HG03025 (cell line): Measurements from ENCODE around the gene METTL15.
A peak's percentile ranks its signal among the peaks of the same experiment; 100 is the strongest.
"Not testable (repeated sequence)": the region's sequence is repeated elsewhere in the genome, so short reads cannot be mapped to it uniquely, and the experiment has no call there.

Source experiments
- ATAC-seq: cut with Tn5 transposase; IDR thresholded peaks from one replicate; pipeline ENCODE4 v1.9.1; 2021; ENCODE audit warnings: mild to moderate bottlenecking, moderate library complexity; ENCODE audit not compliant: unreplicated experiment, low FRiP score

The METTL15 gene

GRCh38 chr11:28274216-28274615 lies 166.0 kb downstream of the METTL15 start:
- ATAC-seq: no peak

- ATAC-seq: no peak
These were observed 176.0 kb downstream of the METTL15 start for GRCh38 chr11:28284196-28284595.

GRCh38 chr11:28289444-28289843 lies 181.3 kb downstream of the METTL15 start:
- ATAC-seq: no peak

GRCh38 chr11:28290995-28291394 lies 182.8 kb downstream of the METTL15 start:
- not testable (repeated sequence) for ATAC-seq

GRCh38 chr11:28296426-28296825 lies 188.2 kb downstream of the METTL15 start:
- ATAC-seq: peak; percentile 95

- no peak for ATAC-seq
These were observed 190.0 kb downstream of the METTL15 start for GRCh38 chr11:28298209-28298608.

- no peak for ATAC-seq
These were observed 195.4 kb downstream of the METTL15 start for GRCh38 chr11:28303477-28304191.

- no peak for ATAC-seq
These were observed 207.3 kb downstream of the METTL15 start for GRCh38 chr11:28315440-28315839.

GRCh38 chr11:28318871-28319270 lies 210.7 kb downstream of the METTL15 start:
- no peak for ATAC-seq

GRCh38 chr11:28323621-28324020 lies 215.4 kb downstream of the METTL15 start:
- no peak for ATAC-seq

- ATAC-seq: not testable (repeated sequence)
These were observed 224.2 kb downstream of the METTL15 start for GRCh38 chr11:28332393-28332792.

GRCh38 chr11:28337701-28338100 lies 229.5 kb downstream of the METTL15 start:
- no peak for ATAC-seq

GRCh38 chr11:28338371-28338770 lies 230.2 kb downstream of the METTL15 start:
- no peak for ATAC-seq

GRCh38 chr11:28339488-28339887 lies 231.3 kb downstream of the METTL15 start:
- no peak for ATAC-seq

- no peak for ATAC-seq
These were observed 234.5 kb downstream of the METTL15 start for GRCh38 chr11:28342716-28343115.

- no peak for ATAC-seq
These were observed 235.4 kb downstream of the METTL15 start for GRCh38 chr11:28343304-28344233.

GRCh38 chr11:28346209-28346608 lies 238.0 kb downstream of the METTL15 start:
- ATAC-seq: no peak

- no peak for ATAC-seq
These were observed 238.5 kb downstream of the METTL15 start for GRCh38 chr11:28346721-28347120.

- ATAC-seq: no peak
These were observed 239.2 kb downstream of the METTL15 start for GRCh38 chr11:28347371-28347770.

GRCh38 chr11:28350216-28350615 lies 242.0 kb downstream of the METTL15 start:
- ATAC-seq: no peak

- ATAC-seq: no peak
These were observed 245.8 kb downstream of the METTL15 start for GRCh38 chr11:28353991-28354390.
